Measurements from ENCODE around the gene ENHO. TPM values are rescaled to one million over a fixed set of nuclear protein-coding genes. Genes with fewer than 3 reads are reported as not detected.
A peak's percentile ranks its signal among the peaks of the same experiment; 100 is the strongest.
"Not testable (repeated sequence)": the region's sequence is repeated elsewhere in the genome, so short reads cannot be mapped to it uniquely, and the experiment has no call there.

The ENHO gene
- total and polyA plus RNA-seq, 8 donors = 0.26 to 1.9 (median 1.3) TPM

DNA sequence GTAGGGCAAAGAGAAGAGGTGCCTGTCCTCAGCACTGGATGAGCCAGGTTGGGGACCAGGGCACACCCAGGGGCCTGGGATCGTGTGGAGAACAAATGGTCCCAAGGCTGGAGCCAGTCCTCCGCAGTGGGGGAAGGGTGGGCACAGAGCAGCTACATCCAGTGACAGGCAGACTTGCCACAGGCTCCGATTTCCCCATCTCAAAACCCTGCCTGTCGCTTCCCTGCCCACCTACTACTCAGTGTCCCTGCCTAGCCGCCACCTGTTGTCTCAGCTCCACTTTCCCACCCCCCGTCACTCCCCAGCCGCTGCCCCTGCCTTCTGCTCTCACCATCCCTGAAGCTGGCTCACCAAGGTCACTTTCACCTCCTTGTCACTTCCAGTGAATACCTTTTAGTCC, 13.9 kb upstream of the ENHO start:
- peaks cover 0 to 31% of the 10 kb centered on the region in 2 donors for H3K27me3 ChIP-seq
- no peak for ATAC-seq
- no peak overlapping the region for H3K4me3 ChIP-seq
- no peaks in the 10 kb centered on the region for H3K4me1 ChIP-seq
- no peak overlapping the region for H3K27ac ChIP-seq
- TF ChIP-seq, protein P1, sequence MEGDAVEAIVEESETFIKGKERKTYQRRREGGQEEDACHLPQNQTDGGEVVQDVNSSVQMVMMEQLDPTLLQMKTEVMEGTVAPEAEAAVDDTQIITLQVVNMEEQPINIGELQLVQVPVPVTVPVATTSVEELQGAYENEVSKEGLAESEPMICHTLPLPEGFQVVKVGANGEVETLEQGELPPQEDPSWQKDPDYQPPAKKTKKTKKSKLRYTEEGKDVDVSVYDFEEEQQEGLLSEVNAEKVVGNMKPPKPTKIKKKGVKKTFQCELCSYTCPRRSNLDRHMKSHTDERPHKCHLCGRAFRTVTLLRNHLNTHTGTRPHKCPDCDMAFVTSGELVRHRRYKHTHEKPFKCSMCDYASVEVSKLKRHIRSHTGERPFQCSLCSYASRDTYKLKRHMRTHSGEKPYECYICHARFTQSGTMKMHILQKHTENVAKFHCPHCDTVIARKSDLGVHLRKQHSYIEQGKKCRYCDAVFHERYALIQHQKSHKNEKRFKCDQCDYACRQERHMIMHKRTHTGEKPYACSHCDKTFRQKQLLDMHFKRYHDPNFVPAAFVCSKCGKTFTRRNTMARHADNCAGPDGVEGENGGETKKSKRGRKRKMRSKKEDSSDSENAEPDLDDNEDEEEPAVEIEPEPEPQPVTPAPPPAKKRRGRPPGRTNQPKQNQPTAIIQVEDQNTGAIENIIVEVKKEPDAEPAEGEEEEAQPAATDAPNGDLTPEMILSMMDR (IDR thresholded peaks at IDR 0.05) = no peak
- no peaks in the 10 kb centered on the region for H3K36me3 ChIP-seq
- H3K9me3 ChIP-seq = peaks cover 0 to 2% of the 10 kb centered on the region in 2 donors
- no peak for DNase-seq
- intact Hi-C loops (cut with DNase I) = no loop called here

DNA sequence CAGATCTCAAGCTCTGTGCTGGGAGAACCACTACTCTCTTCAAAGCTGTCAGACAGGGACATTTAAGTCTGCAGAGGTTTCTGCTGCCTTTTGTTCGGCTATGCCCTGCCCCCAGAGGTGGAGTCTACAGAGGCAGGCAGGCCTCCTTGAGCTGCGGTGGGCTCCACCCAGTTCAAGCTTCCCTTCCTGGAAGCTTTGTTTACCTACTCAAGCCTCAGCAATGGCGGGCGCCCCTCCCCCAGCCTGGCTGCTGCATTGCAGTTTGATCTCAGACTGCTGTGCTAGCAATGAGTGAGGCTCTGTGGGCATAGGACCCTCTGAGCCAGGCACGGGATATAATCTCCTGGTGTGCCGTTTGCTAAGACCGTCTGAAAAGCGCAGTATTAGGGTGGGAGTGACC, 9.3 kb upstream of the ENHO start:
- H3K36me3 ChIP-seq; H3K4me3 ChIP-seq; H3K9me3 ChIP-seq; ATAC-seq; intact Hi-C loops (cut with DNase I); H3K27ac ChIP-seq; H3K4me1 ChIP-seq; DNase-seq: not testable (repeated sequence)
- H3K27me3 ChIP-seq = peaks cover 0 to 31% of the 10 kb centered on the region in 2 donors

DNA sequence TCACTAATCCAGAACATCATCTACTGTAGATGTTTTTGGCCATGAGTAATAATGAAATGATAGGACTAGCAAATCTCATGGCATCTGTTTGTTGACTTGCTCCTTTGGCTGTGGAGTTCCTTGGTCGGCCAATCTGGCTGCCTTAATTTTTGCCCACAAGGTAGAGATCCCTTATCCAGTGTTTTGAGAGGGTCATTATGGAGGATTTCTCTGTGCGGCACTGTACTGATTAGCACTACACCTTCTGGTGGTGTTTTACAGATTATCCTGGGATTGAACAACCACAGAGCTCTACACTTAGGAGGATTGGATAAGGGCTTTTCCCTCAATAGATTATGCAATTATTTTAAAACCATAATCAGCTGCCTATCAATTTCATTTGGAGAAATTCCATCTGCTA, 3.2 kb upstream of the ENHO start:
- Histone ChIP-seq H3K27me3 (peaks cover 0 to 36% of the 10 kb centered on the region in 2 donors), H3K4me1 (peaks cover 0 to 10% of the 10 kb centered on the region in 2 donors), H3K27ac (no peak overlapping the region), H3K36me3 (no peaks in the 10 kb centered on the region), H3K9me3 (no peaks in the 10 kb centered on the region), H3K4me3 (no peak overlapping the region)
- ATAC-seq (no peak), DNase-seq (no peak)
- intact Hi-C loops (cut with DNase I) = no loop called here
- TF ChIP-seq, protein P1 (IDR thresholded peaks at IDR 0.05) = no peak

DNA sequence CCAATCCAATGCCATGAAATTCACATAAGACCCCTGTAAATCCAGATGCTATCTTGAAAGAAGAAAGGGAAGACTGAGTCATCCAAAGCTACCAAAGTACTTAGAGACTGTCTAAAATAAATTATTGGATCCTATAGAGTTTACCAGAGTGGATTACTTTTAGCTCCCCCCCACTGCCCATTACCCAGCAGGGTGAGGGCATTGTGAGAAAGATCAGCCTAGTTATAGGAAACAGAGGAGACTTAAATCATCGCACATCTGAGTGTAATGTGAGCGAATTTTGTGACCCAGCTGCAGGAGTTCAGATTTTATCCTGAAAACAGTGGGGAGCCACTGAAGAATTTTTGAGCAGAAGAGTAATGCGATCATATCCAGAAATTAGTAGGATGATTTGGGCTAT, 1.6 kb upstream of the ENHO start:
- H3K27ac ChIP-seq = no peak overlapping the region
- no peak overlapping the region for H3K4me3 ChIP-seq
- intact Hi-C loops (cut with DNase I) = no loop called here
- TF ChIP-seq, protein P1 (IDR thresholded peaks at IDR 0.05) = no peak
- no peaks in the 10 kb centered on the region for H3K9me3 ChIP-seq
- DNase-seq (no peak), ATAC-seq (no peak)
- peaks cover 0 to 36% of the 10 kb centered on the region in 2 donors for H3K27me3 ChIP-seq
- no peaks in the 10 kb centered on the region for H3K36me3 ChIP-seq
- peaks cover 0 to 10% of the 10 kb centered on the region in 2 donors for H3K4me1 ChIP-seq

DNA sequence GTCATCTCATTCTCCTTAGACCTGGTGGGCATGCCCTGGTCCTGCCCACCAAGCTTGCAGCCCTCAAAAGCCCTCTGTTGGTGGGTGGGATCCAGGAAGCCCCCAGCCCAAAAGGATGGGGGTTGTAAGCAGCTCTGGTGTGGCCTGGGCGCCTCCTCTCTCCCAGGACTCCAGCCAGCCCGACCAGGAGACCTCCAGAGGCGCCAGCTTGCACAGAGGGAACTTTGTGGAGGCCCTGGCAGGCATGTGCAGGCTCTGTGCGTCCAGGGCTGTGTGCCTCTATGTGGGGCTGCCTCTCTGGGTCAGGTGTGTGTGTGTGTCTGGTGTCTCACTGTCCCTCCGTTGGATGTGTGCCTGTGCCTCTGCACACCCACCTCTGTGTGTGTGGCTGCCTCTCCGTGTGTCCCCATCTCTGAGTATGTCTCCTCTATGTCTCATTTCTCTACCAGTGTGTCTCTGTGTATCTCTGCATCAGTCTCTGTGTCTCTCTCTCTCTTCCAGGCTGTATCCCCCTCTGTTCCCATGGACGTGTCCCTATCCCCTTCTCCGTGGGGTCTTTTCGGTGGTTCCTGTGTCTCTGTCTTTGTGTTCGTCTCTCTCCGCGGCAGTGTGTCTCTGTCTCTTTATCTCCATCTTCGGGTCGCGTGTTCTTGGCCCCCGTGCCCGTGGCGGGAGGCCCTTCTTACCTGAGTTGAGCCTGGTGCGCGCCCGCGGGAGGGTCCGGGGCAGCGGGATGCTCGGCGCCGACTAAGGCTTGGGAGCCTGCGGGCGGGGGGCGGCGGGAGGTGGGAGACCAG, 501 bp downstream of the ENHO start:
- no peaks in the 10 kb centered on the region for H3K9me3 ChIP-seq
- ATAC-seq (no peak), DNase-seq (no peak)
- intact Hi-C loops (cut with DNase I) = no loop called here
- no peak overlapping the region for H3K27ac ChIP-seq
- no peaks in the 10 kb centered on the region for H3K36me3 ChIP-seq
- H3K4me1 ChIP-seq = peaks cover 0 to 10% of the 10 kb centered on the region in 2 donors
- TF ChIP-seq, protein P1 (IDR thresholded peaks at IDR 0.05) = no peak
- H3K27me3 ChIP-seq = peaks cover 0 to 36% of the 10 kb centered on the region in 2 donors
- peak overlapping the region; percentile 28 to 30 for H3K4me3 ChIP-seq
